OCI-LY7 (cell line): ENCODE data around the gene TRMT10A. TPM values are rescaled to one million over a fixed set of nuclear protein-coding genes. Genes with fewer than 3 reads are reported as not detected.

Experiments
- BruUV-seq: library from RNA; stranded (reverse); fragments of 400-500 nt; replicated peaks from 2 replicates; lab custom pipeline; 2021; lab: Mats Ljungman, UMichigan
- CTCF ChIA-PET: fragments of 300-600 bp; sonication (Branson Sonifier 250); formaldehyde crosslinking; loops from one replicate; lab custom pipeline; 2022; ENCODE audit warnings: antibody characterized with exemption; ENCODE audit not compliant: unreplicated experiment; lab: Charles Lee
- POLR2A ChIA-PET: fragments of 300-600 bp; sonication (Branson Sonifier 250); formaldehyde crosslinking; loops from one replicate; lab custom pipeline; 2022; ENCODE audit warnings: antibody characterized with exemption; lab: Charles Lee
- DNase-seq: peaks from one replicate; pipeline ENCODE4 v3.0.0-alpha.2; 2015; ENCODE audit warnings: low spot score
- H2AFZ ChIP-seq: fragments of 200-600 bp; sonication (generic), shearing (Covaris generic); 2 replicates; pipeline ENCODE4 v1.6.1; 2014; ENCODE audit warnings: mild to moderate bottlenecking, antibody characterized with exemption, low read length, moderate library complexity
- H3K27ac ChIP-seq: fragments of 200-600 bp; sonication (generic); 2 replicates; pipeline ENCODE4 v1.5.1; 2014; ENCODE audit warnings: mixed run types, low read depth, mild to moderate bottlenecking, moderate library complexity, low read length, inconsistent platforms; ENCODE audit not compliant: poor library complexity, severe bottlenecking
- H3K36me3 ChIP-seq: fragments of 200-600 bp; sonication (generic); 2 replicates; pipeline ENCODE4 v1.6.1; 2014; ENCODE audit warnings: mild to moderate bottlenecking, antibody characterized with exemption, low read length, moderate library complexity, mixed read lengths; ENCODE audit not compliant: insufficient read depth
- H3K4me1 ChIP-seq: fragments of 200-600 bp; sonication (generic); 2 replicates; pipeline ENCODE4 v1.5.1; 2014; ENCODE audit warnings: mild to moderate bottlenecking, low read length; ENCODE audit not compliant: insufficient read depth, poor library complexity, severe bottlenecking
- H3K4me2 ChIP-seq: fragments of 200-600 bp; sonication (generic); 2 replicates; pipeline ENCODE4 v1.6.1; 2014; ENCODE audit warnings: mild to moderate bottlenecking, low read length
- H3K4me3 ChIP-seq: fragments of 200-600 bp; sonication (generic); 2 replicates; pipeline ENCODE4 v1.5.1; 2014; ENCODE audit warnings: mild to moderate bottlenecking, low read depth, low read length; ENCODE audit not compliant: poor library complexity, severe bottlenecking
- H3K79me2 ChIP-seq: fragments of 200-600 bp; sonication (generic); 2 replicates; pipeline ENCODE4 v1.6.1; 2016; ENCODE audit warnings: low read depth, mild to moderate bottlenecking, low read length, moderate library complexity, mixed read lengths; ENCODE audit not compliant: insufficient read depth
- H3K9me2 ChIP-seq: fragments of 200-600 bp; sonication (generic); 2 replicates; pipeline ENCODE4 v1.6.1; 2016; ENCODE audit warnings: mild to moderate bottlenecking, low read length, mixed read lengths; ENCODE audit not compliant: insufficient read depth
- H3K9me3 ChIP-seq: fragments of 200-600 bp; sonication (generic); 2 replicates; pipeline ENCODE4 v1.6.1; 2014; ENCODE audit warnings: mild to moderate bottlenecking, mixed run types, low read length, mixed read lengths
- H4K20me1 ChIP-seq: fragments of 200-600 bp; sonication (generic); 2 replicates; pipeline ENCODE4 v1.6.1; 2014; ENCODE audit warnings: mild to moderate bottlenecking, antibody characterized with exemption, low read length, moderate library complexity, mixed read lengths; ENCODE audit not compliant: insufficient read depth
- EZH2phosphoT487 ChIP-seq: fragments of 200-600 bp; sonication (generic); IDR thresholded peaks from 2 replicates; pipeline ENCODE4 v1.6.1; 2018; ENCODE audit warnings: low read depth, borderline replicate concordance, mild to moderate bottlenecking, mixed run types, antibody characterized with exemption, low read length, moderate library complexity, mixed read lengths
- intact Hi-C: fragments of 100-400 bp; cut with micrococcal nuclease; formaldehyde crosslinking; loops from one replicate; pipeline ENCODE4 v1.10.0; 2022; ENCODE audit not compliant: unreplicated experiment
- total RNA-seq, 2 experiments: library from RNA; depleted of rRNA in 1 of 2; stranded (reverse); fragments of >200 nt in 1 of 2; shearing (Covaris generic) in 1 of 2; gene quantifications; 2 replicates each; pipeline ENCODE4 v1.2.3, GENCODE V29; 2014 to 2022
- TF ChIP-seq, protein P1 (sequence below): fragments of 200-600 bp; sonication (generic); conservative IDR thresholded peaks from 2 replicates; pipeline ENCODE4 v1.5.1; 2014; ENCODE audit warnings: mild to moderate bottlenecking, antibody characterized with exemption, low read length, moderate library complexity, mixed read lengths

TRMT10A gene
- total RNA-seq, 2 experiments from 2014 or later = 7.9 to 18.8 TPM

DNA sequence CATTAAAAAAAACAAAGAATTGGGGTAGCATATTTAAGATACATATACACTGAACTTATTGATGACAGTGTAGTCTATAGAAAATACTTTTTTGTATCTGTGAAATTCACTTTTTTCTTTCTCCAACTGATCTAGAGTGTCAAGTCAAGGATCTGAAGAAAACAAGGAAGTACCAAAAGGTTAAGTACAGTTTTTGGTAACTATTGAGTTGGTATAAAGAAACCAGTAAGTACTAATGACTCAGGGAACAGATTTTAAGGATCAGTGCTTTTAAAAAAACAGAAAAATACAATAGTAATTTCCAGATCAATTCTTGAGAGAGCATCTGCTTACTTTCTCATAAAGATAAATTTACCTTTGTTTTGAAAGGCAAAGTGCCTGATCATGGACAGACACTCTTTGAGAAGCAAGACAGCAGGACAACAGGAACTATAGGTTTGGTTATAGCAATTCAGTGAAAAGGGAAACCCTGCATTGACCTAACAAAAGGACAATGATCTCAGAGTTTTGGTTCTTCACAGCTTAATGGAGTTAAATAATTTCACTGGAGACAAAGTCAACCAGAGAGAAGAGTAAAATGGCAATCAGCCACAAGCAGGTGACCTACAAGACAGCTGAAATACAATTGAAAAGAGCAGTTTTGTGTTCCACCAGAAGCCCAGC lies 23.4 kb downstream of the TRMT10A start:
- Histone ChIP-seq H3K4me1 (no peaks in the 10 kb centered on the region), H3K4me2 (no peak overlapping the region), H3K4me3 (no peak overlapping the region), H3K36me3 (no peaks in the 10 kb centered on the region), H3K9me3 (no peaks in the 10 kb centered on the region), H2AFZ (no peak overlapping the region), H3K9me2 (no peaks in the 10 kb centered on the region), H3K27ac (no peak overlapping the region), H4K20me1 (no peaks in the 10 kb centered on the region), H3K79me2 (no peaks in the 10 kb centered on the region)
- TF ChIP-seq, protein P1, sequence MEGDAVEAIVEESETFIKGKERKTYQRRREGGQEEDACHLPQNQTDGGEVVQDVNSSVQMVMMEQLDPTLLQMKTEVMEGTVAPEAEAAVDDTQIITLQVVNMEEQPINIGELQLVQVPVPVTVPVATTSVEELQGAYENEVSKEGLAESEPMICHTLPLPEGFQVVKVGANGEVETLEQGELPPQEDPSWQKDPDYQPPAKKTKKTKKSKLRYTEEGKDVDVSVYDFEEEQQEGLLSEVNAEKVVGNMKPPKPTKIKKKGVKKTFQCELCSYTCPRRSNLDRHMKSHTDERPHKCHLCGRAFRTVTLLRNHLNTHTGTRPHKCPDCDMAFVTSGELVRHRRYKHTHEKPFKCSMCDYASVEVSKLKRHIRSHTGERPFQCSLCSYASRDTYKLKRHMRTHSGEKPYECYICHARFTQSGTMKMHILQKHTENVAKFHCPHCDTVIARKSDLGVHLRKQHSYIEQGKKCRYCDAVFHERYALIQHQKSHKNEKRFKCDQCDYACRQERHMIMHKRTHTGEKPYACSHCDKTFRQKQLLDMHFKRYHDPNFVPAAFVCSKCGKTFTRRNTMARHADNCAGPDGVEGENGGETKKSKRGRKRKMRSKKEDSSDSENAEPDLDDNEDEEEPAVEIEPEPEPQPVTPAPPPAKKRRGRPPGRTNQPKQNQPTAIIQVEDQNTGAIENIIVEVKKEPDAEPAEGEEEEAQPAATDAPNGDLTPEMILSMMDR = no peak
- TF ChIP-seq EZH2phosphoT487 = no peak
- ChIA-PET CTCF (no interaction called here), POLR2A (interaction anchor here (0.7 kb wide), 1 partner anchor 41 kb away, joined by 3 read pairs; no protein-coding TSS in a partner anchor)
- no peak for DNase-seq
- BruUV-seq = no TSS peak
- intact Hi-C loops = no loop called here

GRCh38 chr4:99537674-99538073 lies 26.2 kb downstream of the TRMT10A start:
- Histone ChIP-seq H3K4me1 (no peaks in the 10 kb centered on the region), H2AFZ (no peak overlapping the region), H3K79me2 (no peaks in the 10 kb centered on the region), H3K27ac (no peak overlapping the region), H3K9me2 (no peaks in the 10 kb centered on the region), H4K20me1 (no peaks in the 10 kb centered on the region), H3K36me3 (no peaks in the 10 kb centered on the region), H3K4me2 (no peak overlapping the region), H3K4me3 (no peak overlapping the region), H3K9me3 (no peaks in the 10 kb centered on the region)
- no peak for DNase-seq
- intact Hi-C loops = no loop called here
- no TSS peak for BruUV-seq
- ChIA-PET CTCF (no interaction called here), POLR2A (interaction anchor here (1.0 kb wide), 1 partner anchor 12 kb away, joined by 3 read pairs; no protein-coding TSS in a partner anchor)
- no peak for TF ChIP-seq EZH2phosphoT487
- TF ChIP-seq, protein P1 = no peak

- no TSS peak for BruUV-seq
- CTCF ChIA-PET = no interaction called here
- POLR2A ChIA-PET = interaction anchor here (1.0 to 1.1 kb wide), 2 partner anchors 13 to 15 kb away, joined by 3 read pairs; no protein-coding TSS in a partner anchor
These were observed 27.0 kb downstream of the TRMT10A start for GRCh38 chr4:99536848-99537247.

More at GRCh38 chr4:99536848-99537247, 27.0 kb downstream of the TRMT10A start:
- Histone ChIP-seq H3K36me3 (no peaks in the 10 kb centered on the region), H3K4me3 (no peak overlapping the region), H3K9me2 (no peaks in the 10 kb centered on the region), H3K9me3 (no peaks in the 10 kb centered on the region), H2AFZ (no peak overlapping the region), H3K4me2 (no peak overlapping the region), H3K27ac (no peak overlapping the region), H3K79me2 (no peaks in the 10 kb centered on the region), H4K20me1 (no peaks in the 10 kb centered on the region), H3K4me1 (no peaks in the 10 kb centered on the region)
- TF ChIP-seq, protein P1 = no peak
- no peak for TF ChIP-seq EZH2phosphoT487
- DNase-seq = no peak
- intact Hi-C loops = no loop called here
